HUES6 (cell line): ENCODE data around the gene OR2L8.

ENCODE experiments used
- H3K27ac ChIP-seq: 2 replicates; pipeline ENCODE4 v1.7.0; 2013; ENCODE audit warnings: low read depth, mild to moderate bottlenecking, low read length, inconsistent platforms
- H3K27me3 ChIP-seq: 2 replicates; pipeline ENCODE4 v1.6.1; 2013; ENCODE audit warnings: low read length; ENCODE audit not compliant: control insufficient read depth, insufficient read depth
- H3K36me3 ChIP-seq: 2 replicates; pipeline ENCODE4 v1.6.1; 2013; ENCODE audit warnings: low read length; ENCODE audit not compliant: control insufficient read depth, insufficient read depth
- H3K4me1 ChIP-seq: 2 replicates; pipeline ENCODE4 v1.6.1; 2013; ENCODE audit warnings: low read length; ENCODE audit not compliant: control insufficient read depth, insufficient read depth
- H3K4me3 ChIP-seq: 2 replicates; pipeline ENCODE4 v1.5.1; 2013; ENCODE audit warnings: low read depth, low read length
- H3K9ac ChIP-seq: one replicate; pipeline ENCODE4 v1.6.1; 2013; ENCODE audit warnings: mild to moderate bottlenecking, low read length
- H3K9me3 ChIP-seq: 2 replicates; pipeline ENCODE4 v1.6.1; 2013; ENCODE audit warnings: low read depth, low read length; ENCODE audit not compliant: control insufficient read depth, insufficient read depth

The OR2L8 gene

GRCh38 chr1:247966532-247967204, 18.0 kb downstream of the OR2L8 start:
- H3K27ac ChIP-seq: no peak overlapping the region
- no peak overlapping the region for H3K9ac ChIP-seq
- H3K4me3 ChIP-seq: no peak overlapping the region
- no peaks in the 10 kb centered on the region for H3K36me3 ChIP-seq
- H3K9me3 ChIP-seq: peaks cover 25% of the 10 kb centered on the region; the same call in 1 of the 2 replicates
- H3K27me3 ChIP-seq: no peaks in the 10 kb centered on the region
- H3K4me1 ChIP-seq: no peaks in the 10 kb centered on the region

GRCh38 chr1:247992986-247993385, 44.3 kb downstream of the OR2L8 start:
- no peaks in the 10 kb centered on the region for H3K27me3 ChIP-seq
- H3K36me3 ChIP-seq: no peaks in the 10 kb centered on the region
- peaks cover 43% of the 10 kb centered on the region; the same call in 1 of the 2 replicates for H3K9me3 ChIP-seq
- no peak overlapping the region for H3K4me3 ChIP-seq
- H3K27ac ChIP-seq: no peak overlapping the region
- no peaks in the 10 kb centered on the region for H3K4me1 ChIP-seq
- H3K9ac ChIP-seq: no peak overlapping the region

DNA sequence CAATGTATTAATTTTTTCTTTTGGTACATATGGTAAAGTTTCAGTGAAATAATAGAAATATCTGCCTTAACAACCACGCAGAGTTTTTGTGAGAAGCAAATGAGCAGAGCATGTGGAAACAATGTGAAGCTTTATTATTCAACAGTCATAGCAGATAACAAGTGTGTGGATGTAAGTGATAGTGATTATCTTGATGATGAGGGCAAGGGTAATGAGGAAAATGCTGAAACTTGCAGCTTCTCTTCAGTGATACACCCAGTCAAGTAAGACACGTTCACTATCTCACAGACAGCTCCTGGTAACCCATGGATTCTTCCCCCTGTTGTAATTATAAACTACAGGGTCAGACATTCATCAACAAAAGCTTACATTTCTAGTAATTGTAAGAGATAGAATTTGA, 50.2 kb downstream of the OR2L8 start:
- H3K36me3 ChIP-seq: no peaks in the 10 kb centered on the region
- no peaks in the 10 kb centered on the region for H3K27me3 ChIP-seq
- H3K9me3 ChIP-seq: peaks cover 31% of the 10 kb centered on the region; the same call in 1 of the 2 replicates
- no peak overlapping the region for H3K9ac ChIP-seq
- no peak overlapping the region for H3K27ac ChIP-seq
- no peaks in the 10 kb centered on the region for H3K4me1 ChIP-seq
- H3K4me3 ChIP-seq: no peak overlapping the region
